GM21786 (cell line): ENCODE measurements around the gene PRCD.
"Not testable (repeated sequence)": the region's sequence is repeated elsewhere in the genome, so short reads cannot be mapped to it uniquely, and the experiment has no call there.

ENCODE experiments used
- ATAC-seq: cut with Tn5 transposase; IDR thresholded peaks from one replicate; pipeline ENCODE4 v1.9.1; 2021; ENCODE audit not compliant: unreplicated experiment

The PRCD gene

GRCh38 chr17:76527430-76528111 is 12.3 kb upstream of the PRCD start:
- ATAC-seq: peak; percentile 59

GRCh38 chr17:76528156-76528527 is 11.7 kb upstream of the PRCD start:
- ATAC-seq: peak; percentile 30

- ATAC-seq: no peak
These were observed 11.2 kb upstream of the PRCD start for GRCh38 chr17:76528528-76529223.

- ATAC-seq: no peak
These were observed 10.4 kb upstream of the PRCD start for GRCh38 chr17:76529224-76530094.

- ATAC-seq: no peak
These were observed 9.6 kb upstream of the PRCD start for GRCh38 chr17:76530095-76530723.

- ATAC-seq: no peak
These were observed 8.9 kb upstream of the PRCD start for GRCh38 chr17:76530811-76531485.

GRCh38 chr17:76531486-76532038 is 8.3 kb upstream of the PRCD start:
- no peak for ATAC-seq

- ATAC-seq: no peak
These were observed 7.7 kb upstream of the PRCD start for GRCh38 chr17:76532072-76532651.

GRCh38 chr17:76533640-76534359 is 6.0 kb upstream of the PRCD start:
- ATAC-seq: not testable (repeated sequence)

- no peak for ATAC-seq
These were observed 4.8 kb upstream of the PRCD start for GRCh38 chr17:76534831-76535732.

GRCh38 chr17:76535788-76536510 is 3.9 kb upstream of the PRCD start:
- ATAC-seq: no peak

- no peak for ATAC-seq
These were observed 3.1 kb upstream of the PRCD start for GRCh38 chr17:76536511-76537287.

- no peak for ATAC-seq
These were observed 2.6 kb upstream of the PRCD start for GRCh38 chr17:76537288-76537577.

- no peak for ATAC-seq
These were observed 2.1 kb upstream of the PRCD start, which contains the start of gene CYGB for GRCh38 chr17:76537578-76538280. TSS of gene CYGB (minus strand) at chr17:76537709. CDS start at chr17:76537542, 167 bp downstream.

- ATAC-seq: no peak
These were observed 1.4 kb upstream of the PRCD start for GRCh38 chr17:76538281-76538931.
